GM23338 (cell line): ENCODE measurements around the gene IQCC.

Experiments
- CREB1 ChIP-seq: fragments of 250-450 bp; sonication (Bioruptor Pico); IDR thresholded peaks from 2 replicates; pipeline ENCODE4 v1.5.0; 2020; ENCODE audit warnings: low read depth, mild to moderate bottlenecking, moderate library complexity
- EZH2 ChIP-seq: fragments of 200-600 bp; sonication (generic); IDR thresholded peaks from one replicate; pipeline ENCODE4 v1.8.0; 2017; ENCODE audit warnings: antibody characterized with exemption, mild to moderate bottlenecking, low read depth; ENCODE audit not compliant: unreplicated experiment
- POLR2AphosphoS5 ChIP-seq: IDR thresholded peaks from 2 replicates; pipeline ENCODE4 v1.6.1; 2016; ENCODE audit warnings: antibody characterized with exemption, low read depth
- TF ChIP-seq, protein P1 (sequence below), 2 experiments: fragments of 200-600 bp in 1 of 2; sonication (generic) in 1 of 2; conservative IDR thresholded peaks; 2 replicates each; pipeline versions ENCODE4 v1.5.1 to v1.6.1; 2016 to 2017; ENCODE audit warnings: antibody characterized with exemption in 2 of 2, low read depth in 2 of 2, mild to moderate bottlenecking in 2 of 2, moderate library complexity in 1 of 2
- TF ChIP-seq, protein P2 (sequence below): fragments of 250-450 bp; sonication (Bioruptor Pico); IDR thresholded peaks from 2 replicates; pipeline ENCODE4 v1.5.0; 2020; ENCODE audit warnings: mild to moderate bottlenecking, moderate library complexity
- TF ChIP-seq, protein P3 (sequence below): IDR thresholded peaks from one replicate; pipeline ENCODE4 v1.6.1; 2018; ENCODE audit warnings: antibody characterized with exemption; ENCODE audit not compliant: unreplicated experiment
- TF ChIP-seq, protein P4 (sequence below): IDR thresholded peaks from 2 replicates; pipeline ENCODE4 v1.6.1; 2016; ENCODE audit warnings: antibody characterized with exemption

DNA sequence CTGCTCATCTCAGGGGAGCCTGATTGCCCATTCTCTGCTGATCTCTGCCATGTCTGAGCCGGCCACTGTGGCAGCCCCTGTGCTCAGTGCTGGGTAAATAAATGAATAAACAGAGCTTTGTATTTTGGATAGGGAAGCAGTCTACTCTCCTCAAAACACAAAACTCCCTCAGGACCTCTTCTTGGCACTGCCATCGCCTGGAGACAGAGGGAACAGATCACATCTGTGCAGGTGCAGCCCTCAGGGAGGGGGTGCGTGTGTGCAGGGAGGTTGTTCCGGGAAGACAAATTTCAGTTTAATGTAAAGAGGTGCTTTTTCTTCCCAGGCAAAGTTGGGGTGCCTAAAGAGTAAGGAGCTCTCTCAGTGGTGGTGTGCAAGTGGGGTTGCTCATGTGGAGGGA is 33.9 kb downstream of the IQCC start:
- no peak for TF ChIP-seq CREB1 (CRISPR knock-in tag)
- TF ChIP-seq, protein P1, sequence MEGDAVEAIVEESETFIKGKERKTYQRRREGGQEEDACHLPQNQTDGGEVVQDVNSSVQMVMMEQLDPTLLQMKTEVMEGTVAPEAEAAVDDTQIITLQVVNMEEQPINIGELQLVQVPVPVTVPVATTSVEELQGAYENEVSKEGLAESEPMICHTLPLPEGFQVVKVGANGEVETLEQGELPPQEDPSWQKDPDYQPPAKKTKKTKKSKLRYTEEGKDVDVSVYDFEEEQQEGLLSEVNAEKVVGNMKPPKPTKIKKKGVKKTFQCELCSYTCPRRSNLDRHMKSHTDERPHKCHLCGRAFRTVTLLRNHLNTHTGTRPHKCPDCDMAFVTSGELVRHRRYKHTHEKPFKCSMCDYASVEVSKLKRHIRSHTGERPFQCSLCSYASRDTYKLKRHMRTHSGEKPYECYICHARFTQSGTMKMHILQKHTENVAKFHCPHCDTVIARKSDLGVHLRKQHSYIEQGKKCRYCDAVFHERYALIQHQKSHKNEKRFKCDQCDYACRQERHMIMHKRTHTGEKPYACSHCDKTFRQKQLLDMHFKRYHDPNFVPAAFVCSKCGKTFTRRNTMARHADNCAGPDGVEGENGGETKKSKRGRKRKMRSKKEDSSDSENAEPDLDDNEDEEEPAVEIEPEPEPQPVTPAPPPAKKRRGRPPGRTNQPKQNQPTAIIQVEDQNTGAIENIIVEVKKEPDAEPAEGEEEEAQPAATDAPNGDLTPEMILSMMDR (conservative IDR thresholded peaks at IDR 0.05; ENCODE audit: low read depth in 2 of 2), result peak; percentile 10 to 30; a peak in 2 of 4 replicates
- TF ChIP-seq EZH2, result no peak
- TF ChIP-seq, protein P2, sequence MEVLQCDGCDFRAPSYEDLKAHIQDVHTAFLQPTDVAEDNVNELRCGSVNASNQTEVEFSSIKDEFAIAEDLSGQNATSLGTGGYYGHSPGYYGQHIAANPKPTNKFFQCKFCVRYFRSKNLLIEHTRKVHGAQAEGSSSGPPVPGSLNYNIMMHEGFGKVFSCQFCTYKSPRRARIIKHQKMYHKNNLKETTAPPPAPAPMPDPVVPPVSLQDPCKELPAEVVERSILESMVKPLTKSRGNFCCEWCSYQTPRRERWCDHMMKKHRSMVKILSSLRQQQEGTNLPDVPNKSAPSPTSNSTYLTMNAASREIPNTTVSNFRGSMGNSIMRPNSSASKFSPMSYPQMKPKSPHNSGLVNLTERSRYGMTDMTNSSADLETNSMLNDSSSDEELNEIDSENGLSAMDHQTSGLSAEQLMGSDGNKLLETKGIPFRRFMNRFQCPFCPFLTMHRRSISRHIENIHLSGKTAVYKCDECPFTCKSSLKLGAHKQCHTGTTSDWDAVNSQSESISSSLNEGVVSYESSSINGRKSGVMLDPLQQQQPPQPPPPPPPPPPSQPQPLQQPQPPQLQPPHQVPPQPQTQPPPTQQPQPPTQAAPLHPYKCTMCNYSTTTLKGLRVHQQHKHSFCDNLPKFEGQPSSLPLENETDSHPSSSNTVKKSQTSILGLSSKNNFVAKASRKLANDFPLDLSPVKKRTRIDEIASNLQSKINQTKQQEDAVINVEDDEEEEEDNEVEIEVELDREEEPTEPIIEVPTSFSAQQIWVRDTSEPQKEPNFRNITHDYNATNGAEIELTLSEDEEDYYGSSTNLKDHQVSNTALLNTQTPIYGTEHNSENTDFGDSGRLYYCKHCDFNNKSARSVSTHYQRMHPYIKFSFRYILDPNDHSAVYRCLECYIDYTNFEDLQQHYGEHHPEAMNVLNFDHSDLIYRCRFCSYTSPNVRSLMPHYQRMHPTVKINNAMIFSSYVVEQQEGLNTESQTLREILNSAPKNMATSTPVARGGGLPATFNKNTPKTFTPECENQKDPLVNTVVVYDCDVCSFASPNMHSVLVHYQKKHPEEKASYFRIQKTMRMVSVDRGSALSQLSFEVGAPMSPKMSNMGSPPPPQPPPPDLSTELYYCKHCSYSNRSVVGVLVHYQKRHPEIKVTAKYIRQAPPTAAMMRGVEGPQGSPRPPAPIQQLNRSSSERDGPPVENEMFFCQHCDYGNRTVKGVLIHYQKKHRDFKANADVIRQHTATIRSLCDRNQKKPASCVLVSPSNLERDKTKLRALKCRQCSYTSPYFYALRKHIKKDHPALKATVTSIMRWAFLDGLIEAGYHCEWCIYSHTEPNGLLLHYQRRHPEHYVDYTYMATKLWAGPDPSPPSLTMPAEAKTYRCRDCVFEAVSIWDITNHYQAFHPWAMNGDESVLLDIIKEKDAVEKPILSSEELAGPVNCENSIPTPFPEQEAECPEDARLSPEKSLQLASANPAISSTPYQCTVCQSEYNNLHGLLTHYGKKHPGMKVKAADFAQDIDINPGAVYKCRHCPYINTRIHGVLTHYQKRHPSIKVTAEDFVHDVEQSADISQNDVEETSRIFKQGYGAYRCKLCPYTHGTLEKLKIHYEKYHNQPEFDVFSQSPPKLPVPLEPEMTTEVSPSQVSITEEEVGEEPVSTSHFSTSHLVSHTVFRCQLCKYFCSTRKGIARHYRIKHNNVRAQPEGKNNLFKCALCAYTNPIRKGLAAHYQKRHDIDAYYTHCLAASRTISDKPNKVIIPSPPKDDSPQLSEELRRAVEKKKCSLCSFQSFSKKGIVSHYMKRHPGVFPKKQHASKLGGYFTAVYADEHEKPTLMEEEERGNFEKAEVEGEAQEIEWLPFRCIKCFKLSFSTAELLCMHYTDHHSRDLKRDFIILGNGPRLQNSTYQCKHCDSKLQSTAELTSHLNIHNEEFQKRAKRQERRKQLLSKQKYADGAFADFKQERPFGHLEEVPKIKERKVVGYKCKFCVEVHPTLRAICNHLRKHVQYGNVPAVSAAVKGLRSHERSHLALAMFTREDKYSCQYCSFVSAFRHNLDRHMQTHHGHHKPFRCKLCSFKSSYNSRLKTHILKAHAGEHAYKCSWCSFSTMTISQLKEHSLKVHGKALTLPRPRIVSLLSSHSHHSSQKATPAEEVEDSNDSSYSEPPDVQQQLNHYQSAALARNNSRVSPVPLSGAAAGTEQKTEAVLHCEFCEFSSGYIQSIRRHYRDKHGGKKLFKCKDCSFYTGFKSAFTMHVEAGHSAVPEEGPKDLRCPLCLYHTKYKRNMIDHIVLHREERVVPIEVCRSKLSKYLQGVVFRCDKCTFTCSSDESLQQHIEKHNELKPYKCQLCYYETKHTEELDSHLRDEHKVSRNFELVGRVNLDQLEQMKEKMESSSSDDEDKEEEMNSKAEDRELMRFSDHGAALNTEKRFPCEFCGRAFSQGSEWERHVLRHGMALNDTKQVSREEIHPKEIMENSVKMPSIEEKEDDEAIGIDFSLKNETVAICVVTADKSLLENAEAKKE (CRISPR knock-in tag), result no peak
- TF ChIP-seq, protein P3, sequence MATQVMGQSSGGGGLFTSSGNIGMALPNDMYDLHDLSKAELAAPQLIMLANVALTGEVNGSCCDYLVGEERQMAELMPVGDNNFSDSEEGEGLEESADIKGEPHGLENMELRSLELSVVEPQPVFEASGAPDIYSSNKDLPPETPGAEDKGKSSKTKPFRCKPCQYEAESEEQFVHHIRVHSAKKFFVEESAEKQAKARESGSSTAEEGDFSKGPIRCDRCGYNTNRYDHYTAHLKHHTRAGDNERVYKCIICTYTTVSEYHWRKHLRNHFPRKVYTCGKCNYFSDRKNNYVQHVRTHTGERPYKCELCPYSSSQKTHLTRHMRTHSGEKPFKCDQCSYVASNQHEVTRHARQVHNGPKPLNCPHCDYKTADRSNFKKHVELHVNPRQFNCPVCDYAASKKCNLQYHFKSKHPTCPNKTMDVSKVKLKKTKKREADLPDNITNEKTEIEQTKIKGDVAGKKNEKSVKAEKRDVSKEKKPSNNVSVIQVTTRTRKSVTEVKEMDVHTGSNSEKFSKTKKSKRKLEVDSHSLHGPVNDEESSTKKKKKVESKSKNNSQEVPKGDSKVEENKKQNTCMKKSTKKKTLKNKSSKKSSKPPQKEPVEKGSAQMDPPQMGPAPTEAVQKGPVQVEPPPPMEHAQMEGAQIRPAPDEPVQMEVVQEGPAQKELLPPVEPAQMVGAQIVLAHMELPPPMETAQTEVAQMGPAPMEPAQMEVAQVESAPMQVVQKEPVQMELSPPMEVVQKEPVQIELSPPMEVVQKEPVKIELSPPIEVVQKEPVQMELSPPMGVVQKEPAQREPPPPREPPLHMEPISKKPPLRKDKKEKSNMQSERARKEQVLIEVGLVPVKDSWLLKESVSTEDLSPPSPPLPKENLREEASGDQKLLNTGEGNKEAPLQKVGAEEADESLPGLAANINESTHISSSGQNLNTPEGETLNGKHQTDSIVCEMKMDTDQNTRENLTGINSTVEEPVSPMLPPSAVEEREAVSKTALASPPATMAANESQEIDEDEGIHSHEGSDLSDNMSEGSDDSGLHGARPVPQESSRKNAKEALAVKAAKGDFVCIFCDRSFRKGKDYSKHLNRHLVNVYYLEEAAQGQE, result no peak
- TF ChIP-seq POLR2AphosphoS5, result no peak
- TF ChIP-seq, protein P4, sequence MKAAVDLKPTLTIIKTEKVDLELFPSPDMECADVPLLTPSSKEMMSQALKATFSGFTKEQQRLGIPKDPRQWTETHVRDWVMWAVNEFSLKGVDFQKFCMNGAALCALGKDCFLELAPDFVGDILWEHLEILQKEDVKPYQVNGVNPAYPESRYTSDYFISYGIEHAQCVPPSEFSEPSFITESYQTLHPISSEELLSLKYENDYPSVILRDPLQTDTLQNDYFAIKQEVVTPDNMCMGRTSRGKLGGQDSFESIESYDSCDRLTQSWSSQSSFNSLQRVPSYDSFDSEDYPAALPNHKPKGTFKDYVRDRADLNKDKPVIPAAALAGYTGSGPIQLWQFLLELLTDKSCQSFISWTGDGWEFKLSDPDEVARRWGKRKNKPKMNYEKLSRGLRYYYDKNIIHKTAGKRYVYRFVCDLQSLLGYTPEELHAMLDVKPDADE, result no peak
